IMR-90 (cell line): ENCODE measurements around the gene TRIO.

Source experiments
- BHLHE40 ChIP-seq: fragments of 150-350 bp; IDR thresholded peaks from 2 replicates; pipeline ENCODE4 v1.6.1; 2016; ENCODE audit warnings: mild to moderate bottlenecking, low read depth, low read length
- CTCF ChIP-seq: conservative IDR thresholded peaks from 2 replicates; pipeline ENCODE4 v1.5.1; 2012; ENCODE audit warnings: mild to moderate bottlenecking, low read depth, low read length, improper control_type of control experiment
- POLR2A ChIP-seq: IDR thresholded peaks from 2 replicates; pipeline ENCODE4 v1.6.1; 2012; ENCODE audit warnings: mild to moderate bottlenecking, low read depth, low read length
- RCOR1 ChIP-seq: IDR thresholded peaks from 2 replicates; pipeline ENCODE4 v1.6.1; 2012; ENCODE audit warnings: mild to moderate bottlenecking, low read length, improper control_type of control experiment; ENCODE audit not compliant: insufficient replicate concordance

GRCh38 chr5:14181299-14181968, 38.3 kb downstream of the TRIO start:
- TF ChIP-seq BHLHE40 (no peak), CTCF (no peak), POLR2A (no peak), RCOR1 (no peak)
